GM23338 (cell line): ENCODE data around the gene MFAP3L. TPM values are rescaled to one million over a fixed set of nuclear protein-coding genes. Genes with fewer than 3 reads are reported as not detected.

Experiments
- ATAC-seq: fragments of 200-7000 bp; cut with Tn5 transposase; 3 replicates; pipeline ENCODE4 v1.9.1; 2020
- DNase-seq: peaks from one replicate; pipeline ENCODE4 v3.0.0-alpha.2; 2015; ENCODE audit warnings: low spot score
- H2AFZ ChIP-seq: fragments of 200-600 bp; sonication (generic); 2 replicates; pipeline ENCODE4 v1.8.0; 2016; ENCODE audit warnings: antibody characterized with exemption, mild to moderate bottlenecking, moderate library complexity
- H3F3A ChIP-seq: fragments of 200-600 bp; sonication (generic); replicated peaks from 2 replicates; pipeline ENCODE4 v1.8.0; 2017; ENCODE audit warnings: antibody characterized with exemption, mixed run types, low read depth
- H3K27ac ChIP-seq: fragments of 200-600 bp; sonication (generic); 2 replicates; pipeline ENCODE4 v1.6.1; 2016; ENCODE audit warnings: low read depth
- H3K27me3 ChIP-seq: fragments of 200-600 bp; sonication (generic); 2 replicates; pipeline ENCODE4 v1.8.0; 2016; ENCODE audit warnings: mild to moderate bottlenecking, mixed run types, moderate library complexity; ENCODE audit not compliant: insufficient read depth
- H3K36me3 ChIP-seq: fragments of 200-600 bp; sonication (generic); 2 replicates; pipeline ENCODE4 v1.8.0; 2016; ENCODE audit warnings: mild to moderate bottlenecking; ENCODE audit not compliant: insufficient read depth
- H3K4me1 ChIP-seq: fragments of 200-600 bp; sonication (generic); 2 replicates; pipeline ENCODE4 v1.8.0; 2016; ENCODE audit warnings: mild to moderate bottlenecking, moderate library complexity; ENCODE audit not compliant: insufficient read depth
- H3K4me2 ChIP-seq: fragments of 200-600 bp; sonication (generic); 2 replicates; pipeline ENCODE4 v1.7.1; 2017; ENCODE audit warnings: mixed run types
- H3K4me3 ChIP-seq: fragments of 200-600 bp; sonication (generic); 2 replicates; pipeline ENCODE4 v1.6.1; 2016; ENCODE audit warnings: mixed run types
- H3K79me2 ChIP-seq: fragments of 200-600 bp; sonication (generic); replicated peaks from 2 replicates; pipeline ENCODE4 v1.8.0; 2017; ENCODE audit warnings: mild to moderate bottlenecking; ENCODE audit not compliant: insufficient read depth
- H3K9me2 ChIP-seq: fragments of 200-600 bp; sonication (generic); 2 replicates; pipeline ENCODE4 v1.8.0; 2017; ENCODE audit not compliant: insufficient read depth
- H4K20me1 ChIP-seq: fragments of 200-600 bp; sonication (generic); replicated peaks from 2 replicates; pipeline ENCODE4 v1.8.0; 2017; ENCODE audit warnings: mild to moderate bottlenecking; ENCODE audit not compliant: insufficient read depth
- H3K27ac Mint-ChIP-seq: 2 replicates; pipeline ENCODE4 v1.8.0; 2020; ENCODE audit warnings: inconsistent platforms, mild to moderate bottlenecking, moderate library complexity, mixed read lengths
- H3K27me3 Mint-ChIP-seq: 3 replicates; pipeline ENCODE4 v1.8.0; 2022; ENCODE audit warnings: low read depth, mild to moderate bottlenecking, moderate library complexity, mixed read lengths, inconsistent platforms; ENCODE audit not compliant: insufficient read depth, poor library complexity
- H3K36me3 Mint-ChIP-seq: 3 replicates; pipeline ENCODE4 v1.8.0; 2021; ENCODE audit warnings: low read depth, mild to moderate bottlenecking, inconsistent platforms, moderate library complexity, mixed read lengths
- H3K4me1 Mint-ChIP-seq: 3 replicates; pipeline ENCODE4 v1.8.0; 2020; ENCODE audit warnings: mild to moderate bottlenecking, inconsistent platforms, mixed read lengths
- H3K4me3 Mint-ChIP-seq: 3 replicates; pipeline ENCODE4 v1.8.0; 2021; ENCODE audit warnings: moderate library complexity, mild to moderate bottlenecking, inconsistent platforms, mixed read lengths
- H3K9me3 Mint-ChIP-seq: 3 replicates; pipeline ENCODE4 v1.8.0; 2020; ENCODE audit warnings: moderate library complexity, mild to moderate bottlenecking, inconsistent platforms, mixed read lengths
- EZH2 ChIP-seq: fragments of 200-600 bp; sonication (generic); IDR thresholded peaks from one replicate; pipeline ENCODE4 v1.8.0; 2017; ENCODE audit warnings: antibody characterized with exemption, mild to moderate bottlenecking, low read depth; ENCODE audit not compliant: unreplicated experiment
- EZH2phosphoT487 ChIP-seq: fragments of 200-600 bp; sonication (generic); IDR thresholded peaks from one replicate; pipeline ENCODE4 v1.8.1; 2018; ENCODE audit warnings: antibody characterized with exemption; ENCODE audit not compliant: unreplicated experiment
- JUNB ChIP-seq: IDR thresholded peaks from one replicate; pipeline ENCODE4 v1.6.1; 2016; ENCODE audit warnings: antibody characterized with exemption; ENCODE audit not compliant: unreplicated experiment
- NANOG ChIP-seq: IDR thresholded peaks from 2 replicates; pipeline ENCODE4 v1.6.1; 2016; ENCODE audit warnings: antibody characterized with exemption, borderline replicate concordance
- POLR2AphosphoS5 ChIP-seq: IDR thresholded peaks from 2 replicates; pipeline ENCODE4 v1.6.1; 2016; ENCODE audit warnings: antibody characterized with exemption, low read depth
- STAT1 ChIP-seq: IDR thresholded peaks from one replicate; pipeline ENCODE4 v1.6.1; 2016; ENCODE audit warnings: antibody characterized with exemption; ENCODE audit not compliant: unreplicated experiment
- ZNF114 ChIP-seq: fragments of 250-450 bp; sonication (Bioruptor Pico); IDR thresholded peaks from 2 replicates; pipeline ENCODE4 v1.5.0; 2020; ENCODE audit warnings: mild to moderate bottlenecking, moderate library complexity
- ZNF331 ChIP-seq: fragments of 250-450 bp; sonication (Bioruptor Pico); IDR thresholded peaks from 2 replicates; pipeline ENCODE4 v1.5.0; 2020; ENCODE audit warnings: low read depth, mild to moderate bottlenecking, moderate library complexity
- polyA plus RNA-seq: library from polyadenylated mRNA; unstranded; fragments of >200 nt; fragmentation: Nextera tagmentation; extraction: Ambion mirVana; gene quantifications from 2 replicates; pipeline ENCODE4 v1.2.1, GENCODE V29; 2016
- total RNA-seq: library from RNA; depleted of rRNA; stranded (reverse); fragments of >200 nt; shearing (Covaris generic); gene quantifications from 2 replicates; pipeline ENCODE4 v1.2.3, GENCODE V29; 2014
- TF ChIP-seq, protein P1 (sequence below): fragments of 250-450 bp; sonication (Bioruptor Pico); IDR thresholded peaks from 2 replicates; pipeline ENCODE4 v1.5.0; 2020; ENCODE audit warnings: mild to moderate bottlenecking, moderate library complexity
- TF ChIP-seq, protein P2 (sequence below): IDR thresholded peaks from one replicate; pipeline ENCODE4 v1.6.1; 2018; ENCODE audit warnings: antibody characterized with exemption; ENCODE audit not compliant: unreplicated experiment

The MFAP3L gene
- total and polyA plus RNA-seq, 2 experiments from 2014 or later = 3.4 to 7.9 TPM

DNA sequence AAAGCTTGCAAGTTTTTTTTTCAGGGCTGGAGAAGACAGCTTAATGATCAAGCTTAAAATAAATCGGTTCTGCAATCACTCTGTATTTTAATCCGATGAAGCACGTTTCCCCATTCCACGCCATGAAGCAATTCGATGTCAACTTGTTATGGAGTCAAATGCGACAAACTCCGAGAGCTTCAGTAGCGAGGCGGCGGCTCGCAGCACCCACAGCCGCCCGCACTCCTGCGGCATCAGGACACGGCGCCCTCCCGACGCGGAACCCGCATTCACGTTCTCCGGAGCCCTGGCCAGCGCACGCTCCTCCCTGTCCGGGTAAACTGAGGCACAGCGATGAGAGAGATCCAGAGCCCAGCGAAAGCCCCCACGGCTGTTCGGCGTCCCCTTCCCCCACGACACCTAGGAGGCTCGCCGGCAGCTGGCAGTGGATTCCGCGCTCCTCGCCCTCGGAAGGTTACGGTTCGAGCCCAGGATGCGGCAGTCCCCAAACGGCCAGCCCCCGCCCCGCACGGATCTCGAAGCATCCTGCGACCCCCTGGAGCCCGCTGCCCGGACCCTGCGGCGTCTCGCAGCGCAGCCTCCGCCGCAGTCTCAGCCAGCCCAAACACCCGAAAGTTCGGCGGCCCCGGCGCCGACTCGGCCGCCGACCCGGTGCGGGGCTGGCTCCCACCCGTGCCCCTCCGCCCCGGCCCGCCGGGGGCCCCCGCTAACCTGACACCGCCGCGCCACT, 507 bp downstream of the MFAP3L start:
- ATAC-seq = peak; percentile 8
- Histone ChIP-seq H3K4me2 (peak overlapping the region; percentile 75), H2AFZ (peak overlapping the region; percentile 88; the same call in 1 of the 2 replicates), H3F3A (no peaks in the 10 kb centered on the region), H3K36me3 (no peaks in the 10 kb centered on the region), H3K79me2 (0 out of 2 replicates have a peak, but pooled peaks cover 5% of the 10 kb centered on the region), H3K4me1 (peaks cover 11% of the 10 kb centered on the region), H3K27me3 (peaks cover 43% of the 10 kb centered on the region), H4K20me1 (no peaks in the 10 kb centered on the region; the same call in 1 of the 2 replicates), H3K27ac (no peak overlapping the region), H3K9me2 (0 out of 2 replicates have a peak, but pooled peaks cover 3% of the 10 kb centered on the region), H3K4me3 (peak overlapping the region; percentile 83)
- Mint-ChIP-seq H3K4me1 (peaks cover 14% of the 10 kb centered on the region), H3K27me3 (peaks cover 35% of the 10 kb centered on the region), H3K4me3 (peak overlapping the region; percentile 81), H3K36me3 (peaks cover 11% of the 10 kb centered on the region; the same call in 2 of the 3 replicates), H3K27ac (no peak overlapping the region), H3K9me3 (peaks cover 13% of the 10 kb centered on the region)
- peak; percentile 51 for DNase-seq
- TF ChIP-seq EZH2 (peak; percentile 29), JUNB (no peak)

DNA sequence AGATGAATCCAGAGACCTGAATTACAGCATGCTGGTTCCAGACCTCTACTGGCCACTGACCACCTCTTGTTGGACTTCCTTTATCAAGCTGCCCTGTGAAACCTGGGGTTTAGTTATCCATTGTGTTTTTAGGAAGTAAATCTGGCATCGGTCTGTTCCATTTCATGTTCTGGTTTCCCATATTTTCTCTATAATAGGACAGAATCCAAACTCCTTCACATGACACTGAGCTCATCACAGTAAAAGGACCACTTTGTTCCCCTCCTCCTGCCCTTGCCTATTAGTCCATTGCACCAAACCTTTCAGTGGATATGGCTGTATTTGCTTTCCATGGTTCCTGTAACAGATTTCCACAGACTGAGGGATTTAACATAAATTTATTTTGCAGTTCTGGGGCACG, 4.0 kb downstream of the MFAP3L start:
- peaks cover 15% of the 10 kb centered on the region for H3K4me1 Mint-ChIP-seq
- Histone ChIP-seq H3K79me2 (peaks cover 5% of the 10 kb centered on the region; the same call in 1 of the 2 replicates), H3K4me3 (no peak overlapping the region), H3K4me1 (peaks cover 4% of the 10 kb centered on the region; the same call in 1 of the 2 replicates), H3K36me3 (no peaks in the 10 kb centered on the region), H2AFZ (no peak overlapping the region), H3K9me2 (no peaks in the 10 kb centered on the region), H4K20me1 (no peaks in the 10 kb centered on the region; the same call in 1 of the 2 replicates), H3K27ac (no peak overlapping the region), H3K27me3 (peaks cover 18% of the 10 kb centered on the region), H3K4me2 (no peak overlapping the region), H3F3A (no peaks in the 10 kb centered on the region)
- H3K36me3 Mint-ChIP-seq = 0 out of 3 replicates have a peak, but pooled peaks cover 2% of the 10 kb centered on the region
- DNase-seq (no peak), ATAC-seq (no peak)
- H3K4me3 Mint-ChIP-seq = no peak overlapping the region
- H3K9me3 Mint-ChIP-seq = peaks cover under 1% of the 10 kb centered on the region; the same call in 1 of the 3 replicates
- peaks cover 17% of the 10 kb centered on the region for H3K27me3 Mint-ChIP-seq
- TF ChIP-seq STAT1 (no peak), ZNF114 (CRISPR knock-in tag) (no peak), NANOG (no peak), ZNF331 (no peak), EZH2 (no peak), EZH2phosphoT487 (no peak), POLR2AphosphoS5 (no peak), JUNB (no peak)
- TF ChIP-seq, protein P1, sequence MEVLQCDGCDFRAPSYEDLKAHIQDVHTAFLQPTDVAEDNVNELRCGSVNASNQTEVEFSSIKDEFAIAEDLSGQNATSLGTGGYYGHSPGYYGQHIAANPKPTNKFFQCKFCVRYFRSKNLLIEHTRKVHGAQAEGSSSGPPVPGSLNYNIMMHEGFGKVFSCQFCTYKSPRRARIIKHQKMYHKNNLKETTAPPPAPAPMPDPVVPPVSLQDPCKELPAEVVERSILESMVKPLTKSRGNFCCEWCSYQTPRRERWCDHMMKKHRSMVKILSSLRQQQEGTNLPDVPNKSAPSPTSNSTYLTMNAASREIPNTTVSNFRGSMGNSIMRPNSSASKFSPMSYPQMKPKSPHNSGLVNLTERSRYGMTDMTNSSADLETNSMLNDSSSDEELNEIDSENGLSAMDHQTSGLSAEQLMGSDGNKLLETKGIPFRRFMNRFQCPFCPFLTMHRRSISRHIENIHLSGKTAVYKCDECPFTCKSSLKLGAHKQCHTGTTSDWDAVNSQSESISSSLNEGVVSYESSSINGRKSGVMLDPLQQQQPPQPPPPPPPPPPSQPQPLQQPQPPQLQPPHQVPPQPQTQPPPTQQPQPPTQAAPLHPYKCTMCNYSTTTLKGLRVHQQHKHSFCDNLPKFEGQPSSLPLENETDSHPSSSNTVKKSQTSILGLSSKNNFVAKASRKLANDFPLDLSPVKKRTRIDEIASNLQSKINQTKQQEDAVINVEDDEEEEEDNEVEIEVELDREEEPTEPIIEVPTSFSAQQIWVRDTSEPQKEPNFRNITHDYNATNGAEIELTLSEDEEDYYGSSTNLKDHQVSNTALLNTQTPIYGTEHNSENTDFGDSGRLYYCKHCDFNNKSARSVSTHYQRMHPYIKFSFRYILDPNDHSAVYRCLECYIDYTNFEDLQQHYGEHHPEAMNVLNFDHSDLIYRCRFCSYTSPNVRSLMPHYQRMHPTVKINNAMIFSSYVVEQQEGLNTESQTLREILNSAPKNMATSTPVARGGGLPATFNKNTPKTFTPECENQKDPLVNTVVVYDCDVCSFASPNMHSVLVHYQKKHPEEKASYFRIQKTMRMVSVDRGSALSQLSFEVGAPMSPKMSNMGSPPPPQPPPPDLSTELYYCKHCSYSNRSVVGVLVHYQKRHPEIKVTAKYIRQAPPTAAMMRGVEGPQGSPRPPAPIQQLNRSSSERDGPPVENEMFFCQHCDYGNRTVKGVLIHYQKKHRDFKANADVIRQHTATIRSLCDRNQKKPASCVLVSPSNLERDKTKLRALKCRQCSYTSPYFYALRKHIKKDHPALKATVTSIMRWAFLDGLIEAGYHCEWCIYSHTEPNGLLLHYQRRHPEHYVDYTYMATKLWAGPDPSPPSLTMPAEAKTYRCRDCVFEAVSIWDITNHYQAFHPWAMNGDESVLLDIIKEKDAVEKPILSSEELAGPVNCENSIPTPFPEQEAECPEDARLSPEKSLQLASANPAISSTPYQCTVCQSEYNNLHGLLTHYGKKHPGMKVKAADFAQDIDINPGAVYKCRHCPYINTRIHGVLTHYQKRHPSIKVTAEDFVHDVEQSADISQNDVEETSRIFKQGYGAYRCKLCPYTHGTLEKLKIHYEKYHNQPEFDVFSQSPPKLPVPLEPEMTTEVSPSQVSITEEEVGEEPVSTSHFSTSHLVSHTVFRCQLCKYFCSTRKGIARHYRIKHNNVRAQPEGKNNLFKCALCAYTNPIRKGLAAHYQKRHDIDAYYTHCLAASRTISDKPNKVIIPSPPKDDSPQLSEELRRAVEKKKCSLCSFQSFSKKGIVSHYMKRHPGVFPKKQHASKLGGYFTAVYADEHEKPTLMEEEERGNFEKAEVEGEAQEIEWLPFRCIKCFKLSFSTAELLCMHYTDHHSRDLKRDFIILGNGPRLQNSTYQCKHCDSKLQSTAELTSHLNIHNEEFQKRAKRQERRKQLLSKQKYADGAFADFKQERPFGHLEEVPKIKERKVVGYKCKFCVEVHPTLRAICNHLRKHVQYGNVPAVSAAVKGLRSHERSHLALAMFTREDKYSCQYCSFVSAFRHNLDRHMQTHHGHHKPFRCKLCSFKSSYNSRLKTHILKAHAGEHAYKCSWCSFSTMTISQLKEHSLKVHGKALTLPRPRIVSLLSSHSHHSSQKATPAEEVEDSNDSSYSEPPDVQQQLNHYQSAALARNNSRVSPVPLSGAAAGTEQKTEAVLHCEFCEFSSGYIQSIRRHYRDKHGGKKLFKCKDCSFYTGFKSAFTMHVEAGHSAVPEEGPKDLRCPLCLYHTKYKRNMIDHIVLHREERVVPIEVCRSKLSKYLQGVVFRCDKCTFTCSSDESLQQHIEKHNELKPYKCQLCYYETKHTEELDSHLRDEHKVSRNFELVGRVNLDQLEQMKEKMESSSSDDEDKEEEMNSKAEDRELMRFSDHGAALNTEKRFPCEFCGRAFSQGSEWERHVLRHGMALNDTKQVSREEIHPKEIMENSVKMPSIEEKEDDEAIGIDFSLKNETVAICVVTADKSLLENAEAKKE = no peak
- TF ChIP-seq, protein P2, sequence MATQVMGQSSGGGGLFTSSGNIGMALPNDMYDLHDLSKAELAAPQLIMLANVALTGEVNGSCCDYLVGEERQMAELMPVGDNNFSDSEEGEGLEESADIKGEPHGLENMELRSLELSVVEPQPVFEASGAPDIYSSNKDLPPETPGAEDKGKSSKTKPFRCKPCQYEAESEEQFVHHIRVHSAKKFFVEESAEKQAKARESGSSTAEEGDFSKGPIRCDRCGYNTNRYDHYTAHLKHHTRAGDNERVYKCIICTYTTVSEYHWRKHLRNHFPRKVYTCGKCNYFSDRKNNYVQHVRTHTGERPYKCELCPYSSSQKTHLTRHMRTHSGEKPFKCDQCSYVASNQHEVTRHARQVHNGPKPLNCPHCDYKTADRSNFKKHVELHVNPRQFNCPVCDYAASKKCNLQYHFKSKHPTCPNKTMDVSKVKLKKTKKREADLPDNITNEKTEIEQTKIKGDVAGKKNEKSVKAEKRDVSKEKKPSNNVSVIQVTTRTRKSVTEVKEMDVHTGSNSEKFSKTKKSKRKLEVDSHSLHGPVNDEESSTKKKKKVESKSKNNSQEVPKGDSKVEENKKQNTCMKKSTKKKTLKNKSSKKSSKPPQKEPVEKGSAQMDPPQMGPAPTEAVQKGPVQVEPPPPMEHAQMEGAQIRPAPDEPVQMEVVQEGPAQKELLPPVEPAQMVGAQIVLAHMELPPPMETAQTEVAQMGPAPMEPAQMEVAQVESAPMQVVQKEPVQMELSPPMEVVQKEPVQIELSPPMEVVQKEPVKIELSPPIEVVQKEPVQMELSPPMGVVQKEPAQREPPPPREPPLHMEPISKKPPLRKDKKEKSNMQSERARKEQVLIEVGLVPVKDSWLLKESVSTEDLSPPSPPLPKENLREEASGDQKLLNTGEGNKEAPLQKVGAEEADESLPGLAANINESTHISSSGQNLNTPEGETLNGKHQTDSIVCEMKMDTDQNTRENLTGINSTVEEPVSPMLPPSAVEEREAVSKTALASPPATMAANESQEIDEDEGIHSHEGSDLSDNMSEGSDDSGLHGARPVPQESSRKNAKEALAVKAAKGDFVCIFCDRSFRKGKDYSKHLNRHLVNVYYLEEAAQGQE = no peak
- H3K27ac Mint-ChIP-seq = no peak overlapping the region
